ENCODE data around the gene RAP1GAP2. TPM values are rescaled to one million over a fixed set of nuclear protein-coding genes. Genes with fewer than 3 reads are reported as not detected.

Gene RAP1GAP2
- total RNA-seq, 4 donors from 2014 or later, result 30.6 to 60.2 (median 41.9) TPM

Small RNA genes lying within 50 kb of the gene (small RNA-seq; reads per million reads assigned to genes)
- gene MIR1253, result 0 reads per million in 2 donors
- gene hsa-mir-1253, result 0 reads per million in 2 donors

Other genes with a start within 250 kb of the RAP1GAP2 start
- gene PAFAH1B1, start 202.8 kb upstream of the RAP1GAP2 start, total RNA-seq, result 100 to 1,000 TPM; 131 to 281 (median 141) TPM
- 100 to 1,000 TPM; 127 to 323 (median 225) TPM for gene CLUH, start 84.7 kb upstream of the RAP1GAP2 start, total RNA-seq
- 1 to 10 TPM in 2 of 4 donors, not detected in 2; 1.5 to 1.6 TPM for gene CCDC92B, start 46.8 kb upstream of the RAP1GAP2 start, total RNA-seq

All from Peyer's patch (tissue), 4 donors.